ENCODE measurements around the gene NXPH3. TPM values are rescaled to one million over a fixed set of nuclear protein-coding genes. Genes with fewer than 3 reads are reported as not detected.

NXPH3 gene
- total RNA-seq, 2 donors from 2014 or later: 61.7 to 131 TPM

DNA sequence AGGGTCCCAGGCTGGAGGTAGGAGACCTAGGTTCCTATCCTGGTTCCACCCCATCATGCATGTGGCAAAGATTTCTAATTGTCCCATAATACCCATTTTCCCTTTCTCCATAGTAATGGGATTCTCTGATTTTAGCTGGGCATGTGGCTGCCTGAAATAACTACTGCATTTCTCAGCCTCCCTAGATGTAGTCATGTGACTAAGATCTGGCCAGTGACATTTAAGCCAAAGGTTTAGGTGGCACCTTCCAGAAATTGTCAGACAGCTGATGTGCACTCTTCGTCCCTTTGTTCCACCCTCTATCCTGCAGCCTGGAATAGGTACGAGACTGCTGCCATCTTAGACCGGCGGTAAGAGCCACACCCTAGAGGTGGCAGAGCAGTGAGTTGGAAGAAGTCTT is 8.2 kb downstream of the NXPH3 start:
- Histone ChIP-seq H3K27me3 (replicated peaks; ENCODE audit: insufficient read depth) (no peaks in the 10 kb centered on the region), H3K9me3 (no peaks in the 10 kb centered on the region), H3K4me3 (no peak overlapping the region), H3K27ac (peak overlapping the region; percentile 95 to 100), H3K36me3 (peaks cover 6% of the 10 kb centered on the region), H3K4me1 (ENCODE audit: control insufficient read depth in 1 of 2, low read depth in 2 of 2) (peaks cover 26 to 85% of the 10 kb centered on the region in 2 donors)
- DNase-seq (ENCODE audit: low spot score) (no peak), ATAC-seq (ENCODE audit: insufficient number of reproducible peaks, low FRiP score, low read depth) (no peak)
- no peak for TF ChIP-seq CTCF (IDR thresholded peaks at IDR 0.05)

DNA sequence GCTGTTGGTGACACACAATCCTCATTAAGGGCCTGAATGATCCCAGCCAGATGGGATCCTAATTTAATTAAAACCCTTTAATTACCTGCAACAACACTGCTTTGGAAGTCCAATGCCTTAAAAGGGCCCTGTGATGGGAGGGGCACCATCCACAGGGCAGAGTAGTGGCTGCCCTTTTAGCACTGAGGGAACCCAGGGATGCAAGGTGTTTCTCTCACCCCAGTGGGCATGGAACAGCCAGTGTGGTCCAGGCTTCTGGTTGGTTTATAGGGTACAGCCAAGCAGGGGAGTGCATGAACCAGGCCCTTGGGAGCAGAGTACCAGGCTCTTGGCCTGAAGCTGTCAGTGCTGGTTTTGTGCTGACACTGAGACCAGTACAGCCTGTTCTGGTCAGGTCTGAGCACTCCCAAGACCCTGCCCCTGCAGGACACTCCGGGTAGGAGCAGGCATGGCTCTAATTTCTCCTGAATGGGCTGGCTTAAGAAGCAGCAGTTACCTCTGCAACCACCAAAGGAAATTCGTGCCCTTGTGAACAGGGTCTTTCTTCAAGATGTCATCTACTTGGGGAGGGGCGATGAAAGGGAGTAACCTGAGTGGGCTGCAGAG is 9.9 kb downstream of the NXPH3 start:
- Histone ChIP-seq H3K4me3 (no peak overlapping the region), H3K9me3 (no peaks in the 10 kb centered on the region), H3K4me1 (ENCODE audit: control insufficient read depth in 1 of 2, low read depth in 2 of 2) (peaks cover 26 to 81% of the 10 kb centered on the region in 2 donors), H3K27ac (peak overlapping the region; percentile 8 to 87), H3K36me3 (no peaks in the 10 kb centered on the region), H3K27me3 (replicated peaks; ENCODE audit: insufficient read depth) (no peaks in the 10 kb centered on the region)
- DNase-seq (ENCODE audit: low spot score): no peak
- ATAC-seq (ENCODE audit: insufficient number of reproducible peaks, low FRiP score, low read depth): no peak
- TF ChIP-seq CTCF (IDR thresholded peaks at IDR 0.05): peak; percentile 36

DNA sequence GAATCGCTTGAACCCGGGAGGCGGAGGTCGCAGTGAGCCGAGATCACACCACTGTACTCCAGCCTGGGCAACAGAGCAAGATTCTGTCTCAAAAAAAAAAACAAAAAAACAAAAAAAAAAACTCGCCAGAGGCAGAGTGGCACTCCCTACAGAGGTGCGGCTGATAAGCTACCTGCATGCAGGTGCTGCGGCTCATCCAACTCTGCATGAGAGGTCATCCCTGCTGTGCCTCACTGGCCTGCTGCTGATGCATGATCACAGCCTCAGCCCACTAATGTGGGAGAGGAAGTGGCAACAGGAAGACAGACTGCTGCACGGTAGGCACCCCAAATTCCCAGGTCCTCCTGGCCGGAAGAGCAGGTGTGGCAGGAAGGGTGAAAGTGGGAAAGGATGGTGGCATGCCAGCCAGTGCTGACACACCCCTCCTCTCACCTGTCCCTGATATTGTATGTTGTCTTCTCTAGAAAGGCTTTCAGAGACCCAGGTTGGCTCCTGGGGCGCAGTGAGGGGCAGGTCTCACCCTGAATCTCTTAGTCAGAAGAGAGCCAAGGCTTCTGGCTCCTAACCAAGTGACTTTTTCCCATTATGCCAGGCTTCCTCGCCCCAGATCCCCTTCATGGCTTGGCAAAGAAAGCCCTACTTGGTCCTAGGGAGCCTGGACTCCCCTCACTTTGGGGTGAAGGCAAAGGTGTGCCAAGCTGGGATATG is 11.8 kb downstream of the NXPH3 start:
- no peak for DNase-seq (ENCODE audit: low spot score)
- H3K36me3 ChIP-seq: no peaks in the 10 kb centered on the region
- H3K9me3 ChIP-seq: no peaks in the 10 kb centered on the region
- peak overlapping the region; percentile 70 to 87 for H3K27ac ChIP-seq
- no peaks in the 10 kb centered on the region for H3K27me3 ChIP-seq (replicated peaks; ENCODE audit: insufficient read depth)
- TF ChIP-seq CTCF (IDR thresholded peaks at IDR 0.05): no peak
- peaks cover 20 to 61% of the 10 kb centered on the region in 2 donors for H3K4me1 ChIP-seq (ENCODE audit: control insufficient read depth in 1 of 2, low read depth in 2 of 2)
- no peak for ATAC-seq (ENCODE audit: insufficient number of reproducible peaks, low FRiP score, low read depth)
- H3K4me3 ChIP-seq: no peak overlapping the region

GRCh38 chr17:49588312-49588711 is 12.6 kb downstream of the NXPH3 start:
- TF ChIP-seq CTCF (IDR thresholded peaks at IDR 0.05): no peak
- ATAC-seq (ENCODE audit: insufficient number of reproducible peaks, low FRiP score, low read depth): no peak
- no peaks in the 10 kb centered on the region for H3K9me3 ChIP-seq
- H3K27ac ChIP-seq: peak overlapping the region; percentile 70 to 87
- H3K4me3 ChIP-seq: no peak overlapping the region
- H3K4me1 ChIP-seq (ENCODE audit: control insufficient read depth in 1 of 2, low read depth in 2 of 2): peaks cover 18 to 53% of the 10 kb centered on the region in 2 donors
- H3K27me3 ChIP-seq (replicated peaks; ENCODE audit: insufficient read depth): no peaks in the 10 kb centered on the region
- DNase-seq (ENCODE audit: low spot score): no peak
- H3K36me3 ChIP-seq: no peaks in the 10 kb centered on the region

- no peaks in the 10 kb centered on the region for H3K36me3 ChIP-seq
- H3K4me3 ChIP-seq: no peak overlapping the region
- no peak for TF ChIP-seq CTCF (IDR thresholded peaks at IDR 0.05)
- no peaks in the 10 kb centered on the region for H3K9me3 ChIP-seq
- no peaks in the 10 kb centered on the region for H3K27me3 ChIP-seq (replicated peaks; ENCODE audit: insufficient read depth)
- DNase-seq (ENCODE audit: low spot score): no peak
- ATAC-seq (ENCODE audit: insufficient number of reproducible peaks, low FRiP score, low read depth): no peak
- H3K27ac ChIP-seq: peak overlapping the region; percentile 70 to 87
- peaks cover 14 to 47% of the 10 kb centered on the region in 2 donors for H3K4me1 ChIP-seq (ENCODE audit: control insufficient read depth in 1 of 2, low read depth in 2 of 2)
Measured at GRCh38 chr17:49588726-49589576, 13.3 kb downstream of the NXPH3 start.
